GM18907 (cell line): ENCODE measurements around the gene ACAP1.

ENCODE experiments used
- ATAC-seq: cut with Tn5 transposase; IDR thresholded peaks from one replicate; pipeline ENCODE4 v1.9.1; 2021; ENCODE audit warnings: mild to moderate bottlenecking, moderate library complexity; ENCODE audit not compliant: unreplicated experiment

The ACAP1 gene

DNA sequence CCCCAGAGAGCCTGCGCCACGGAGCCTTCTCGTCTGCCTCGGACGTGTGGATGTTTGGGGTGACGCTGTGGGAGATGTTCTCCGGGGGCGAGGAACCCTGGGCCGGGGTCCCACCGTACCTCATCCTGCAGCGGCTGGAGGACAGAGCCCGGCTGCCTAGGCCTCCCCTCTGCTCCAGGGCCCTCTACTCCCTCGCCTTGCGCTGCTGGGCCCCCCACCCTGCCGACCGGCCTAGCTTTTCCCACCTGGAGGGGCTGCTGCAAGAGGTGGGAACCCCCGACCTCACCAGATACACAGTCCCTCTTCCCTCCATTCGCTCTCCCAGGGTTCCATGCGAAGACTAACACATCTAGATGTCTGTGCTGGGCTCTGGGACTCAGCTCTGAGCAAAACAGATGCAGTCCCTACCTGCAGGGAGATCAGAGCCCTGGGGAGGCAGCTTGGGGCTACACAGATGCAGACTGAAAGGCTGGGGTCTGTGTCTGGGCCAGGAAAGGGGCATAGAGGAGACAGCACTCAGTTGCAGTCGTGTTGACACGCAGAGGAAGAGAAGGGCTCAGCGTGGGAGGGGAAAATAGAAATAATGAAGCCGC is 48.3 kb downstream of the ACAP1 start:
- no peak for ATAC-seq

DNA sequence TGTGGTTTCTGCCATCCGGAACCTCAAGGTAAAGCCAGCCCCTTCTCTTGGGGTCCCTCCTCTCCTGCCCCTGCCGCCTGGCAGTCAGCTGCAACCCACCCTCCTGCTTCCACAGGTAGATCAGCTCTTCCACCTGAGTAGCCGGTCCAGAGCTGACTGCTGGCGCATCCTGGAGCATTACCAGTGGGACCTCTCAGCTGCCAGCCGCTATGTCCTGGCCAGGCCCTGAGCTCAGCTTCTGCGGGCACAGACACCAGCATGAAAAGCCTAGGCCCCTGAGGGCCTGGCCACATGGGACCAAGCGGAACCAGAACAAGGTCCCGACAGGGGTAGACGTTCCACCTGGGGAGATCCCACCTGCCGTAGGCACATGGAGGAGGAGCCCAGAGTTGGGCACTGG is 52.5 kb downstream of the ACAP1 start:
- no peak for ATAC-seq

DNA sequence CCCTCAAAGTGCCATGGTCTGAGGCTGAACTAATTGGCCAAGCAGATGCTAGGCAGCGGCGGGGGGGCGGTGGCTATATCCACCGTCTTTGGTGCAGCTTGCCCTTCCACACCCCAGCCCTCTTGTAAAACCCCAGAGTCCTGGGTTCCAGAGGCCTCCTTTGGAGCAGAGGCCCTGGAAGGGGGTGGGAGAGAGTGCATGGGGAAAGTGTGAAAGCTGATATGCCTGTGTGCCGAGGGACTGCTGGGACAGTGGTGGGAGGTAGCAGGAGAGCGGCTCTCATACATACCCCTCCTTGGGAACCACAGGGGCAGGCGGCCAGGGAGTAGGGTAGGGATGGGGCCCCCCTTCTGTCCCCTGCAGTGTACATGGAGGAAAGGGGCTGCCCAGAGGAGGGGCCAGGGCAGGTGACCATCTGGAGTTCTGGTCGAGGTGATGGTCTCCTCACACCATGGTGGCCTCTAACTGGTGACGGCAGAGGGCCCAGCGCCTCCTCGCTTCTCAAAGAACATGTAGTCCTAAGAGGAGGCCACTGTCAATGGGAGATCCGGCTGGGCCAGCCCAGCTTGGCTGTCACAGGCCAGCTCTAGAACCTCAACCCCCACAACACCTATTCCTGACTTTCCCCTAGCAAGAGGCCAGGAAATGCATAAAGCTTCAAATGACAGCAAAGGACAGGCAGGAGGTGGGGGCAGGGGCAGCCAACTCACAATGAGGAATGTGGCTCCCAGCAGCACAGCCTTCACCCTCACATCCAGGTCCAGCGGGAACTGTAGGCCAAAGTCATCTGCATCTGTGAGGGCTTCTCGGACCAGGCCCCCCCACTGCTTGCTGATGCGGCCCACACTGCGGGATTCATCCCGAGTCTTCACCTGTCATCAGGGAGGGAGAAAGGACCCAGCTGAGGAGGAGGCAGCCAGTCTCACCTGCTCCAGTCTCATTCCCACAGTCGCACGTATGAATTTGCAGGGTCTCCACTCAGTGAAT is 53.9 kb downstream of the ACAP1 start:
- no peak for ATAC-seq

DNA sequence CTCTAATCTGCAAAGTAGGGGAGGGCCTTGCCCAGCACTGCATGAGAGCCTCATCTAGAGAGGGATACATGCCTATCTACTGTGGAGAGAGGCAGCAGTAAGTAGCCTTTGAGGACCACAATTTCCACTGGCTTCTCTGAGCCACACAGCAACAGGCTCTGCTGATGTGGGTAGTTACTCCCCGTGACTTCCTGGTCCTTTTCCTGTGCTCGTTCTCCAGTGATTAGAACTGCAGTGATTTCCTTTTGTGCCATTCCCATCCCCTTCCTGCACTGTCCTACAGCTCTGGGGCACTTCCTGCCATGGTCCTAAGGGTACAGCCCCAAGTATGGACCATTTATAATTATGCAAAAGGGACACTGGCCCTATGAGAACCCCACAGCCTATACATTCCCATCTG is 55.0 kb downstream of the ACAP1 start:
- no peak for ATAC-seq

GRCh38 chr17:7392696-7393612 is 56.6 kb downstream of the ACAP1 start:
- ATAC-seq: no peak

DNA sequence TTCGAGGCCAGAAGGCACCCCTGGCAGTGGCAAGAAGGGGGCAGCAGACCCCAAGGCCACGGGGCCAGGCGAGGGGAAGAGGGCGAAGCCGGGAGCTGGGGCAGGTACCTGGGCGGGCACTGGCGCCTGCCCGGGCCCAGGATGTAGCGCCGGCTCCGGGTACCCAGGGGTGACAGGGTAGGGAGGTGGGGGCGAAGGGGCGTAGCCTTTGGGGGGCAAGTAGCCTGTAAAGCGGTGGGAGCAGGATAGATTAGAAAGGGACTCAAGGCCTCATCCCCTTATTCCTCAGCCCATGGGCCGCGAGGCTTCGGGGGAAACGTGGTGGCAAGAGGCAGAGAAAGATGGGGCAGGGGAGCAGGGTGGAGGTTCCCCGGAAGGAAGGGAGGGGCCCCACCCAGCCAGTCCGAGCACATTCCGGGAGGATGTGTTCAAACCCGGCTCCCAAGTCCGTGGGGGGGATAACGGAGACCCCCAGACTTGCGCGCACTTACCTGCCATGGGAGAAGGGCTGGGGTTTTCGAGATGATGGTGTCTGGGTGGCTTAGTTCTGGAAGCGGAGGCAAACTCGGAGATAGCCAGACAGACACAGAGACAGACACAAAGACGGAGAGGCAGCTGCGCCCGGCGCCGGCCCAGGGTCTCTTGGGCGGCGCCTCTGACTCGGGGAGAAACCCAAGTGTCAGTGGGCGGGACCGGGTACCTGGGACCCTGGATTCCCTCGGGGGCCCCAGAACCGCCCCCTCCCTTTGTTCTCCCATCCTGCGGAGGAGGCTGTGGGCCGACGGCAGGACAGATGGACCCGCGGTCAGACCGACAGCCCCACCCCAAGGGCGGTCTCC is 57.5 kb downstream of the ACAP1 start:
- ATAC-seq: peak; percentile 52

DNA sequence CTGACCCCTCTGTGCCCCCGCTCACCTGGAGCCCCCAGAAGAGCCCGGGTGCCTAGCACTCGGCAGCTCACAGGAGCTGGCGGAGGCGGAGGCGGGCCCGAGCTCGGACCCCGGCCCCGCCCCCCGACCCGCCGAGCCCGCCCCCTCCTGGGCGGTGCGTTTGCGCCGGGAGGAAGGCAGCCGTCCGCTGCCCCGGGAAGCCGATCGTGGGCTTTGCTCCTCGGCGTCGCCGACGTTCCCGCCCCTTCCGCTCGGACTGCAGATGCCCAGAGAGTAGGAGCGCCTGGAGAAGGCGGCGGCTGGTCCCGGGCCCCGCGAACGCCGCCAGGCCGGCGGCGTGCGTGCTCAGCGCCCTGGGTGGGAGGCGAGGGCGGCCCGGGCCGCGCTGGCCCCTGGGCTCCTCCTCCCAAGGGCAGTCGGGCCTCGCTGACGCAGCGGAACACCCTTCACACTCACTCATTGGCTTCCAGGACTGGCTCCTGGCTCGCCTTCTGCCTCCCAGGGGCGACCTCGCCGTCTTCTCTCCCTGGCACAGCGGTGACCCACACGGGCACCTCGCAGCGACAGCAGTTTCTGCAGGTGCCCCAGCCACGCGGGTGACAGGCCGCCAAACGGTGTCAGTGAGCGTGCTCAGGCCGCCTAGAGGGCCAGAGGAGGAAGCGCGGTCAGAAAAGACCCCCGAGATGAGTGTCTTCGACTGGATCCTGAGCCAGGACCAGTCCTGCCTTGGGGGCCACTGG is 58.3 kb downstream of the ACAP1 start, which contains the start of gene PLSCR3:
PLSCR3 (minus strand) TSS at position 74 of the 740 bp plus-strand sequence. CDS start 415 bp downstream, outside the sequence.
- peak; percentile 72 for ATAC-seq

DNA sequence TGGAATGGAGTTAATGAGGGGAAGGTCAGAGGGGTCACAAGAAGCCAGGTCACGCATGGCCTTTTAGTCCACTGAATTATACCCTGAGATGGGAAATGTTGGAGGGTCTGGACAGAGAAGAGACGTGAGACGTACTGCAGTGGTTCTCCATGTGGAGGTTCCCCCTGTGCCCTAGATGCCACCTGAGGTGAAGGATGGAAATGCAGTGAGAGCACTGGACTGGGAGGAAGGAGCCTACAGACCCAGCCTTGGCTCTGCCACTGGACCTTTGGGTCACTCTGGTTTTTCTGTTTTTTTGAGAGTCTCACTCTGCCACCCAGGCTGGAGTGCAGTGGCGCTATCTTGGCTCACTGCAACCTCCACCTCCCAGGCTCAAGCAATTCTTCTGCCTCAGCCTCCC is 59.8 kb downstream of the ACAP1 start:
- ATAC-seq: no peak

GRCh38 chr17:7398612-7399011 is 62.3 kb downstream of the ACAP1 start:
- no peak for ATAC-seq
